ENCODE data around the gene CCDC136. TPM values are rescaled to one million over a fixed set of nuclear protein-coding genes. Genes with fewer than 3 reads are reported as not detected.

Gene CCDC136
- polyA plus RNA-seq, 1 of the 3 experiments (the other 2 are of a cell fraction): 48.4 TPM

DNA sequence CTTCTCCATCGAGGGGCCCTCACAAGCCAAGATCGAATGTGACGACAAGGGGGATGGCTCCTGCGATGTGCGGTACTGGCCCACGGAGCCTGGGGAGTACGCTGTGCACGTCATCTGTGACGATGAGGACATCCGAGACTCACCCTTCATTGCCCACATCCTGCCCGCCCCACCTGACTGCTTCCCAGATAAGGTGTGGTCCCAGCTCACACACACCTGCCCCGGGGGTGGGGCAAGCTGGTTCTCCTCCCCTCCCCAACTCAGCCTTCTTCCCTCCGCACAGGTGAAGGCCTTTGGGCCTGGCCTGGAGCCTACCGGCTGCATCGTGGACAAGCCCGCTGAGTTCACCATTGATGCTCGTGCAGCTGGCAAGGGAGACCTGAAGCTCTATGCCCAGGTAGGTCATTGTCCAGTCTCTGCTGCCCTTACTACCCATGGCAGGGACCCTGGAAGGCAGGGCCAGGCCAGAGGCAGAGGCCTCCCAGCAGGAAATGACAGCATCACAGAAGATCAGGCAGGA lies 49.5 kb downstream of the CCDC136 start:
- Histone ChIP-seq H3K4me2 (no peak overlapping the region), H3F3A (replicated peaks; ENCODE audit: insufficient read depth) (peaks cover 3% of the 10 kb centered on the region), H3K27me3 (ENCODE audit: insufficient read depth) (no peaks in the 10 kb centered on the region), H3K4me1 (ENCODE audit: control insufficient read depth in 1 of 2, insufficient read depth in 2 of 2, low read depth in 1 of 2, low read length in 1 of 2) (peaks cover 0 to 3% of the 10 kb centered on the region in 2 experiments; a peak in 1 of 4 replicates), H2AFZ (ENCODE audit: low read depth) (no peak overlapping the region), H3K4me3 (ENCODE audit: low read depth in 2 of 2, low read length in 1 of 2) (no peak overlapping the region), H3K9me2 (no peaks in the 10 kb centered on the region), H4K20me1 (ENCODE audit: insufficient read depth) (peaks cover 79% of the 10 kb centered on the region), H3K79me2 (ENCODE audit: insufficient read depth) (peaks cover 26% of the 10 kb centered on the region; the same call in 1 of the 2 replicates), H3K9ac (no peak overlapping the region), H3K27ac (ENCODE audit: low read depth in 2 of 2, low read length in 1 of 2) (no peak overlapping the region), H3K36me3 (replicated peaks in 1 of 2; ENCODE audit: control insufficient read depth in 1 of 2, insufficient read depth in 2 of 2, low read length in 1 of 2) (peaks cover 81 to 92% of the 10 kb centered on the region in 2 experiments), H3K9me3 (no peaks in the 10 kb centered on the region)
- DNase-seq: no peak
- ChIA-PET POLR2A (no interaction called here), CTCF (interaction anchor here (0.6 to 2.4 kb wide), 7 partner anchors 9 to 42 kb away, joined by 3 to 9 read pairs (median 3); no protein-coding TSS in a partner anchor)
- WGBS (ENCODE audit: low lambda C conversion rate): 95% methylated on average over 16 of the region's 17 CpGs
- no peak for TF ChIP-seq GATA2 (CRISPR knock-in tag; IDR thresholded peaks at IDR 0.05)
- TF ChIP-seq, protein P1, sequence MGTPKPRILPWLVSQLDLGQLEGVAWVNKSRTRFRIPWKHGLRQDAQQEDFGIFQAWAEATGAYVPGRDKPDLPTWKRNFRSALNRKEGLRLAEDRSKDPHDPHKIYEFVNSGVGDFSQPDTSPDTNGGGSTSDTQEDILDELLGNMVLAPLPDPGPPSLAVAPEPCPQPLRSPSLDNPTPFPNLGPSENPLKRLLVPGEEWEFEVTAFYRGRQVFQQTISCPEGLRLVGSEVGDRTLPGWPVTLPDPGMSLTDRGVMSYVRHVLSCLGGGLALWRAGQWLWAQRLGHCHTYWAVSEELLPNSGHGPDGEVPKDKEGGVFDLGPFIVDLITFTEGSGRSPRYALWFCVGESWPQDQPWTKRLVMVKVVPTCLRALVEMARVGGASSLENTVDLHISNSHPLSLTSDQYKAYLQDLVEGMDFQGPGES (IDR thresholded peaks at IDR 0.05; ENCODE audit: low read depth, low read length): no peak
- TF ChIP-seq, protein P2, sequence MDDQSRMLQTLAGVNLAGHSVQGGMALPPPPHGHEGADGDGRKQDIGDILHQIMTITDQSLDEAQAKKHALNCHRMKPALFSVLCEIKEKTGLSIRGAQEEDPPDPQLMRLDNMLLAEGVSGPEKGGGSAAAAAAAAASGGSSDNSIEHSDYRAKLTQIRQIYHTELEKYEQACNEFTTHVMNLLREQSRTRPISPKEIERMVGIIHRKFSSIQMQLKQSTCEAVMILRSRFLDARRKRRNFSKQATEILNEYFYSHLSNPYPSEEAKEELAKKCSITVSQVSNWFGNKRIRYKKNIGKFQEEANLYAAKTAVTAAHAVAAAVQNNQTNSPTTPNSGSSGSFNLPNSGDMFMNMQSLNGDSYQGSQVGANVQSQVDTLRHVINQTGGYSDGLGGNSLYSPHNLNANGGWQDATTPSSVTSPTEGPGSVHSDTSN (IDR thresholded peaks at IDR 0.05): no peak
- TF ChIP-seq, protein P3, sequence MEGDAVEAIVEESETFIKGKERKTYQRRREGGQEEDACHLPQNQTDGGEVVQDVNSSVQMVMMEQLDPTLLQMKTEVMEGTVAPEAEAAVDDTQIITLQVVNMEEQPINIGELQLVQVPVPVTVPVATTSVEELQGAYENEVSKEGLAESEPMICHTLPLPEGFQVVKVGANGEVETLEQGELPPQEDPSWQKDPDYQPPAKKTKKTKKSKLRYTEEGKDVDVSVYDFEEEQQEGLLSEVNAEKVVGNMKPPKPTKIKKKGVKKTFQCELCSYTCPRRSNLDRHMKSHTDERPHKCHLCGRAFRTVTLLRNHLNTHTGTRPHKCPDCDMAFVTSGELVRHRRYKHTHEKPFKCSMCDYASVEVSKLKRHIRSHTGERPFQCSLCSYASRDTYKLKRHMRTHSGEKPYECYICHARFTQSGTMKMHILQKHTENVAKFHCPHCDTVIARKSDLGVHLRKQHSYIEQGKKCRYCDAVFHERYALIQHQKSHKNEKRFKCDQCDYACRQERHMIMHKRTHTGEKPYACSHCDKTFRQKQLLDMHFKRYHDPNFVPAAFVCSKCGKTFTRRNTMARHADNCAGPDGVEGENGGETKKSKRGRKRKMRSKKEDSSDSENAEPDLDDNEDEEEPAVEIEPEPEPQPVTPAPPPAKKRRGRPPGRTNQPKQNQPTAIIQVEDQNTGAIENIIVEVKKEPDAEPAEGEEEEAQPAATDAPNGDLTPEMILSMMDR (IDR thresholded peaks at IDR 0.05): no peak
- TF ChIP-seq RAD21 (IDR thresholded peaks at IDR 0.05; ENCODE audit: low read length): no peak
- no peak for TF ChIP-seq TCF12 (IDR thresholded peaks at IDR 0.05)
- no peak for TF ChIP-seq ELF1 (IDR thresholded peaks at IDR 0.05)
- TF ChIP-seq FOSL2 (IDR thresholded peaks at IDR 0.05; ENCODE audit: borderline replicate concordance, low read depth): no peak
- TF ChIP-seq CHD2 (IDR thresholded peaks at IDR 0.05; ENCODE audit: low read length, partially characterized antibody): no peak
- no peak for TF ChIP-seq EP300 (IDR thresholded peaks at IDR 0.05; ENCODE audit: borderline replicate concordance in 1 of 2, low read depth in 1 of 2, low read length in 1 of 2)
- no peak for TF ChIP-seq POLR2AphosphoS5 (IDR thresholded peaks at IDR 0.05; ENCODE audit: low read depth, low read length)
- TF ChIP-seq NFIC (IDR thresholded peaks at IDR 0.05; ENCODE audit: borderline replicate concordance): no peak
- no peak for TF ChIP-seq RFX5 (IDR thresholded peaks at IDR 0.05; ENCODE audit: low read length)
- TF ChIP-seq EZH2phosphoT487 (IDR thresholded peaks at IDR 0.05; ENCODE audit: borderline replicate concordance, low read depth): no peak
